GM18858 (cell line): ENCODE measurements around the gene PGBD5.

Experiments
- ATAC-seq: cut with Tn5 transposase; IDR thresholded peaks from one replicate; pipeline ENCODE4 v1.9.1; 2021; ENCODE audit not compliant: unreplicated experiment

PGBD5 gene

GRCh38 chr1:230398856-230399255, 27.3 kb downstream of the PGBD5 start:
- ATAC-seq: no peak

DNA sequence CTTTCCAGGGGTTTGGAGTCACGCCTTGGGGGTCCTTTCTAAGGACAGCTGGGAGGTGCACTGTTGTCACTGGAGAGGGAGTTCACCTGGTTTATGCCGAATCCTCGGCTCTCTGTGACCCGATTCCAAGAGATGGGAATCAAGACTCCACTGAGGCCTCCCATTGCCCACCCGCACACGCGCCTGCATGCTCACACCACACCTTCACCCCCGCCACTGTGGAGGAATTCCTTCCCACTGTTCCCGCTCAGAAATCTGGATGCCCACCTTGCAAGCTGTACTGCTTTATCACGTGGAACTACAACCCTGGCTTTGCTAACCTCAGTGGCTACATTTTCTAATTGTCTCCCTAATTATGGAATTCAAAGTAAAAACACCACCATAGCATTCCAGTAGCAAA, 29.2 kb downstream of the PGBD5 start:
- no peak for ATAC-seq

- no peak for ATAC-seq
These were observed 30.2 kb downstream of the PGBD5 start for GRCh38 chr1:230395932-230396331.

DNA sequence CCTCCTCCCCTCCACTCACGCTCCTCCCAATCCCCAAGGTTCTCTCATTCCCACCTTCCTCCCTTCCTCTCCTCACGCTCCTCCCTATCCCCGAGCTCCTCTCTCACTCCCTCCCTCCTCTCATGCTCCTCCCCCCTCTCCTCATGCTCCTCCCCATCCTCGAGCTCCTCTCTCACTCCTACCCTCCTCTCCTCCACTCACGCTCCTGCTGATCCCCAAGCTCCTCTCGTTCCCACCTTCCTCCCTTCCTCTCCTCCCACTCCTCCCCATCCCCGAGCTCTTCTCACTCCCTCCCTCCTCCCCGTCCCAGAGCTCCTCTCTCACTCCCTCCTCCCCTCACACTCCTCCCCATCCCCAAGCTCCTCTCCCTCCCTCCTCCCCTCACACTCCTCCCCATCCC, 31.4 kb downstream of the PGBD5 start:
- ATAC-seq: no peak

DNA sequence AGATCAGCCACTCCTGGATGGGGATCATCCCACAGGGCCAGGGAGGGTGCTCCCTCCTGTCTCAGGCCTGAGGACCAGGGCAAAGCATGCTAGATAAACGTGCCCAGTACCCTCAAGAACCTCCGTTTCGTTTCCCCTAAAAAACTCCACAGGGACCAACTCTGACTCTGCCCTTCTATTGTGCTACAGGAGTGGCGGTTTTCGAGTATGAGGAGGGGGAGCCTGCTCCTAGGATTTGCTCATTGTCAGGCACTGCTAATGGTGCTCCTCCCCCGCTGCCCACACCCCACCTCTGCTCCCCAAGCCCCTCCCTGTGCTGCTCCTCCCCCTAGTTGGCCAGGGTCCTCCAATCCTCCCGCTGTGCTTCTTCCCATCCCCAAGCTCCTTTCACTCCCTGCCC, 32.0 kb downstream of the PGBD5 start:
- no peak for ATAC-seq

- ATAC-seq: no peak
These were observed 32.4 kb downstream of the PGBD5 start for GRCh38 chr1:230393722-230394121.

DNA sequence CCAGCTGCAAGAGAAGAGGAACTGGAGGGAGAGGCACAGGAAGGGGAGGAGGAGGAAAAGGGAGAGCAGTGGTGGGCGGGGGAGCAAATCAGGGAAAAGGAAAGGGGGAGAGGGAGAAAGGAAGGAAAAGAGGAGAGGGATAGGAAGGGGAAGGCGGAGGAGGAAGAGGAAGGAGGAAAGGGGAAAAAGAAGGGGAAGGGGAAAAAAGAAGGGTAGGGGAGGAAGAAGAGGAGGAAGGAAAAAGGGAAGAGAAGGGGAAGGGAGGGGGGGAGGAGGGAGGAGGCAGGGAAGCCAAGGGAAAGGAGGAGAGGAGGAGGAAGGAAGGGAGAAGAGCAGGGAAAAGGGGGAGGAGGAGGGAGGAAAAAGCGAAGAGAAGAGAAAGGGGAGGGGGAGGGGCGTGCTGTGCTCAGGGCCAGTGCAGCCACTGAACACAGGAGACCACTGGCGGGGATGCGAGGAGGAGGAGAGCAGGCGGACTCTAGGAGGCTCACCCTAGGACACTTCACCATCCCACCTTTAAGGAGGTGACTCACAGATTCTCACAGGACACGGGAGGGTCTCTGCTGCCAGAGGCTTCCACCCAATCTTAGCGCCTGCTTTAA, 33.1 kb downstream of the PGBD5 start:
- ATAC-seq: no peak

DNA sequence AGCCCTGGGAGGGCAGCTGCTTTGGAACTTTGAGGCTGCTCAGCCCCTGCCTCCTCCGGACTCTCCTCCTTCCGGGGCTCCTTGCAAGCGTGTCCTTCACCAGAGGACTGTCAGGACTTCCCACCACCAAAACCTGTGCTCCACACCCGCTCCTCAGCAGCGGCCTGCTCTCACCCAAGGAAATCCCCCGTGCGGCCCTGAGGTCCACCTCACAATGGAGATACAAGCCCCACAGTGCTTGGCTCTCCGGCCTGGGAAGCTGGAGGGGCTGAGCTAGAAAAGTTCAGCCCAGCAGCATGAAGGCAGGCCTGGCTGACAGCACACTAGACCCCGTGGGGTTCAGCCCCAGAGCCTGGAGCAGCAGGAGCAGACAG, 33.6 kb downstream of the PGBD5 start:
- ATAC-seq: no peak

GRCh38 chr1:230391776-230392535, 34.2 kb downstream of the PGBD5 start:
- ATAC-seq: no peak

GRCh38 chr1:230390371-230390770, 35.8 kb downstream of the PGBD5 start:
- ATAC-seq: no peak

GRCh38 chr1:230387876-230388275, 38.3 kb downstream of the PGBD5 start:
- no peak for ATAC-seq

DNA sequence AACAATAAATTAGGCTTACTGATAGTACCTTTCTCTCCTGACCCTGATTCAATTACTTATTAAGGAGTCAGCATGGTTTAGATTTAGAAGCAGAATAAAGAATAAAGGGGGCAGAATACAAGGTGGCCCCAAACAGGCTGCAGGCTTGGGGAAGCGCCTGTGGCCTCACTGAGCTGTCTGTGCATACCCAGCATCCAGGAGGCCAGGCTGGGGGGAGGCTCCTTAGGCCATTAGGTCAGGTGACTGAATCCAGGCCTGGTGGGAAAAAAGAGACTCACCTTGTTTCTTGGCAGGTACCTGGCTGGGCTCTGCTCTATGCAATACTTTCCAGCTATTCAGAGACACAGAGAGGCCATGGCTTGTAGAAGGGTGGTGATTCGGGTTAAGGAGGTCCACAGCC, 38.8 kb downstream of the PGBD5 start:
- no peak for ATAC-seq

GRCh38 chr1:230386637-230387262, 39.4 kb downstream of the PGBD5 start:
- no peak for ATAC-seq

- ATAC-seq: no peak
These were observed 40.2 kb downstream of the PGBD5 start for GRCh38 chr1:230385930-230386329.

- no peak for ATAC-seq
These were observed 41.0 kb downstream of the PGBD5 start for GRCh38 chr1:230385158-230385450.

GRCh38 chr1:230384380-230385157, 41.6 kb downstream of the PGBD5 start:
- no peak for ATAC-seq

DNA sequence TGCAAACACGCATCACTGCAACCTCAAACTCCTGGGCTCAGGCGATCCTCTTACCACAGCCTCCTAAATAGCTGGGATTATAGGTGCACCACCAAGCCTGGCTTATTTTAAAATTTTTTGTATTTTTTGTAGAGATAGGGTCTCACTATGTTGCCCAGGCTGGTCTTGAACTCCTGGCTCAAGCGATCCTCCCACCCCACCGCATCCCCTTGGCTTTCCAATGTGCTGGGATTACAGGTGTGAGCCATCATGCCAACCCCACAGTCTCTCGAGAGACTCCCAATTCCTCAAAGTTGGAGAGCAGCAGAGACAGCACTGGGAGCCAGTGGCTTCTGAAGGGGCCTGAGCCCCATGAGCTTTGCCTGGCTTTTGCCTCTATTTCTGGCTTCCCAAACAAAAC, 42.7 kb downstream of the PGBD5 start:
- no peak for ATAC-seq

GRCh38 chr1:230382001-230382491, 44.1 kb downstream of the PGBD5 start:
- no peak for ATAC-seq

DNA sequence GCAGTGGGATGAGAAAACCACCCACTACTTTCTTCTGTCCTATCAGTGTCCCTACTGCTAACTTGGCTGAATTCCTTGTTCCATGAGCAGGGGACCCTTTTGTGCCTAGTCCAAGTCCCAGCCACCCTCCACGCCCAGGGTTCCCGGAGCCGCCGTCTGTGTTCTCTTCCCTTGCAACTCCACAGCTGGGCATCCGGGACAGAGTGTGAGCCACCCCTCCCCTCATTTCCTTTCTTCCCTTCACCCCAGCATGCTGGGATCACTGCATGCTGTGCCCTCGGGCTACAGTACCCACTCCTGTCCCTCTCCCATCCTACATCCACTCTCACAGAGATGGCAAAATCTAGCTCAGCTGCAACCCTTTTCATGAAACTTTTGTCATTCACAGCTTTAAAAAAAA, 44.5 kb downstream of the PGBD5 start:
- no peak for ATAC-seq

GRCh38 chr1:230381049-230381467, 45.1 kb downstream of the PGBD5 start:
- ATAC-seq: no peak

- no peak for ATAC-seq
These were observed 46.2 kb downstream of the PGBD5 start for GRCh38 chr1:230379928-230380327.

DNA sequence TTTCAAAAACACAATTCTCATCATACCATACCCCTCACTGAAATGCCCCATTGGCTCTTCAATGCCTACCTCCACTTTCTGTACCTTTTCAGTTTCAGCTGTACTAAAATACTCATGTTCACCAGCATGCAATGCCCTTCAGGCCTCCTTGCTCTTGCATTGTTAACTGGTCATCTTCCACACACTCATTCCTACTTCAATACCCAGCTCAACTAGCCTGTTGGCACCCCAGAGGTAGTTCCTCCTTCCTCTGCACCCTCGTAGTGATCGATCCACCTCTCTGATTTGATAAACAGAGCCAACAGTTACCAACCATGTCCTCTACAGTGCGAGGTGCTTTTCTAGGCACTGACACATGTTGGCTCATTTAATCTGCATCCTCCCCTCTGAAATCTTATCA, 46.7 kb downstream of the PGBD5 start:
- no peak for ATAC-seq
